Retinal pigment epithelial cell (primary cell): Measurements from ENCODE around the gene SLX4IP.

Experiments used
- DNase-seq: peaks from one replicate; pipeline ENCODE4 v3.0.0-alpha.2; 2010; ENCODE audit warnings: low read depth
- H3K4me3 ChIP-seq: 2 replicates; pipeline ENCODE4 v1.5.1; 2011; ENCODE audit warnings: mild to moderate bottlenecking, low read length, control low read depth, moderate library complexity
- CTCF ChIP-seq: conservative IDR thresholded peaks from 2 replicates; pipeline ENCODE4 v1.5.1; 2011; ENCODE audit warnings: low read depth, low read length, control low read depth, inconsistent platforms

The SLX4IP gene

GRCh38 chr20:10510216-10510615 is 75.1 kb downstream of the SLX4IP start:
- no peak for TF ChIP-seq CTCF
- no peak overlapping the region for H3K4me3 ChIP-seq
- DNase-seq = no peak

GRCh38 chr20:10511170-10511508 is 76.0 kb downstream of the SLX4IP start:
- DNase-seq = no peak
- H3K4me3 ChIP-seq = no peak overlapping the region
- no peak for TF ChIP-seq CTCF

- no peak for TF ChIP-seq CTCF
- H3K4me3 ChIP-seq = no peak overlapping the region
- peak; percentile 87 for DNase-seq
These were observed 76.6 kb downstream of the SLX4IP start for GRCh38 chr20:10511509-10512251.

- H3K4me3 ChIP-seq = no peak overlapping the region
- no peak for DNase-seq
- no peak for TF ChIP-seq CTCF
These were observed 78.0 kb downstream of the SLX4IP start for GRCh38 chr20:10513061-10513460.

GRCh38 chr20:10513931-10514575 is 78.9 kb downstream of the SLX4IP start:
- H3K4me3 ChIP-seq = no peak overlapping the region
- no peak for TF ChIP-seq CTCF
- DNase-seq = no peak

- no peak for DNase-seq
- no peak overlapping the region for H3K4me3 ChIP-seq
- TF ChIP-seq CTCF = no peak
These were observed 81.4 kb downstream of the SLX4IP start for GRCh38 chr20:10516529-10516928.
